ENCODE results near the gene MUC5AC.

Gene MUC5AC

DNA sequence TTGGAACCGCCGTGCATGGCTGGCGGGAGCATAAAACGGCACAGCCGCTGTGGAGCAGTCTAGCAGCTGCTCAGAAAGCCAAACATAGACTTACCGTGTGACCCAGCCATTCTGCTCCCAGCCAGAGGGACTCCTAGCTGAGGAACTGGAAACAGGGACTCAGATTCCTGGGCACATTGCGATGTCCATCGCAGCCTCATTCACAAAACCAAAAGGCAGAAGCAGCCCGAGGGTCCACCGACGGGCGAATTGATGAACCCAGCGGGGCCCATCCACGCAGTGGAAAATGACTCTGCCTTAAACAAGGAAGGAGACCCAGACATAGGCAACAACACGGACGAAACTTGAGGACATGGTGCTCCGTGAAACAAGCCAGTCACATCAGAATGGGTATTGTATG, 59.4 kb downstream of the MUC5AC start:
- no peak for DNase-seq

DNA sequence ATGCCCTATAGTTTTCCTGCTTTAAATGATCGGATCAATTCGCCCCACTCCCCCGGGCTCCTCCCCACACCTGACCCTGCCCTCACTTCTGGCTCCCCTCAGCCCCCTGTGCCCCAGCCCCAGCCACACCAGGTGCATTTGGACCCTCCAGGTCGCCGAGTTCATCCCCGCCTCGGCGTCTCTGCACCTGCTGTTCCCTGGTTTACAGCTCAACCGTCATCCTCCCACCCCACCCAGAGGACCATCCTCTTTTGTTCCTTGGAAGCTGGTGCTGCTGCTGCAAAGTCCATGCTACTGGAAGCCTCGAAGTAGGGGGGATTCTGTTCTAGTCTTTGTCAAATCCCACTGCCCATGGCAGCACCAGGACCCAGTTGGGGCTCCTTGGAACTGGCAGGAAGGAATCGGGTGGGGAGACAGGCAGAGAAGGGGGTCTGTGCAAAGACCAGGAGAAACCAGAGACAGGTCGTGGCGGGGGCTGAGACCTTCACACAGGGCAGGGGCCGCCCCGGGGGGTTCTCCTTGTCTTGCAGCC, 60.6 kb downstream of the MUC5AC start:
- DNase-seq: no peak

DNA sequence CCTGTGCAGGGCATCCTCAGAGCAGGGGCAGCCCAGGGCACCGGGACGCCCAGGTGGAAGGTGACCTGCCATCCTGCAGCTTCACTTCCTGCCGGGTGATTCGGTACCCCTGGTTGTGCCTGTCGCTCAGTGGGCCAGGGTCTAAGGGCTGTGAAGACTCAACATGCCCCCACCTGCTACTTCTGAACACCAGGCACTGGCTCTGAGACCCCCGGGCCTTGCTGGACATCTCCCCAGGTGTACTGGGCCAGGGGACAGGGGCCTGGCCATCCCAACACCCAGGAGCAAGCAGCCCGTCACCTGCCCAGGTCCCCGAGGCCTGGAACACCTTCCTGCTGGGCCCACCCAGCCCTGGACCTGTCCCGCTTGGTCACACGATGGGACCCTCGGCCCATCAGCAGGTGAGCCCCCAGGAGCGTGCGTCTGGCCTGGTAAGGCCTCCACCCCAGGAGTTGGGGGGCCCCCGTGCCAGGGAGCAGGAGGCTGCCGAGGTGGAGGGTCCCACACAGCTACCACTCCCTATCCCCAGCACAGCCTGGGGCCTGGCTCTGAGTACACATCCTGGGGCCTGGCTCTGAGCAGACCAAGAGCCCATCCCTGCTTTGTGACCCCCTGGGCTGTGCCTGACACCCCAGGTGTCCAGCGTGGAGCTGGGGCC, 61.2 kb downstream of the MUC5AC start:
- DNase-seq: no peak

DNA sequence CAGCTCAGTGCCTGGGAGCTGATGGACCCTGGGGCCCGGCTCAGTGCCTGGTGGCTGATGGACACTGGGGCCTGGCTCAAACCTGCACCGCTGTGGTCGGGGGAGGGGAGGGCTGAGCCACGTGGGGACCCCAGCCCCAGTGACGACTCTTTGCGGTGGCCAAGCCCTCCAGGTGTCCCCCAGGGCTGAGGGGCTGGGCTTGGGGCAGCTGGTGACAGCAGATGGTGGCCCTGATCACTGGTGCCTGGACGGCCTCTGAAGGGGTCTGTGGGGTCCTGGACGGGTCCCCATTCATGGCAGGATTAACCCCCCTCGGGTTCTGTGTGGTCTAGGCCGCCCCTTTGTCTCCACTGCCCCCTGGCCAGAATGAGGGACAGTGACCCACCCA, 61.7 kb downstream of the MUC5AC start:
- DNase-seq: no peak

DNA sequence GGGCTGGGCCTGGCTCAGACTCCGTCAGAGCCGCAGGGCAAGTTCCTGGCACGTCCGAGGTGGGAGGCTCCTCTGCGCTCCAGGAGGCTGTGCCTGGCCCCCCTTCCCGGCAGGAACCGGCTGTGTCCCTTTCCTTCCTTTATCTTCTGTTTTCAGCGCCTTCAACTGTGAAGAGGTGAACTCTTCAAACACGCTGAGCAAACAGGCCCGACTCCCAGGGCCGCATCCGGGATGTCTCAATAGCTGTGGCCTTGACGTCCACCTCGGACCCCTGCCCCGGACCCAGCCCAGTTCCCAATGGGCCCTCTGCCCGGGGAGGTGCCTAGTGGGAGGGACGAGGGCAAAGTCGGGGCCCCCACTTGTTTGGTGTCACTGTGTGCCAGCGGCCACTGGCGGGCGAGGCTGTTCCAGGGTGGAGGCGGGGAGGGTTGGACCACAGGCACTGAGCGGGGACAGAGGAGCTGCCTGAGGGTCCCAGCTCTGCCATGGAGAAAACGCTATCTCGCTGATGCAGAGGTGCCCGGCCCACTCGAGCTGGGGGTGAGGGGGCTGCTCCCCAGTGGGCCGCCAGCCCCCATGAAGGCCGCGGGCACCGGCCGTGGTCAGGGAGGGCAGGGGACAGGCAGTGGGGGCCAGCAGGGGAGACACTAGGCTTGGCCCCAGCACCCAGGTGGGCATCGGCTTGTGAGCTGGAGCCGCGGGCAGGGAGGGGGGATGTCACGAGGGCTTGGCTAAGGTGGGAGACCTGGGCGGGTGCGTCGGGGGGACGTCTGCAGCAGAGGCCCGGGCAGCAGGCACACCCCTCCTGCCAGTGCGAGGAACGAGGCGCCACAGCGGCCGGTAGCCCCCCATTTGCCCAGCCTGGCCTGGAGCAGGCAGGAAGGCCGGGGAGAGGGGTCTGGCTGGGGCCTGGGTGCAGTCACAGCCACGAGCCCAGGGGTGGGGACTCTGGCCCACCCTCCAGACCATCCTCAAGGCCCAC, 62.4 kb downstream of the MUC5AC start:
- DNase-seq: no peak

DNA sequence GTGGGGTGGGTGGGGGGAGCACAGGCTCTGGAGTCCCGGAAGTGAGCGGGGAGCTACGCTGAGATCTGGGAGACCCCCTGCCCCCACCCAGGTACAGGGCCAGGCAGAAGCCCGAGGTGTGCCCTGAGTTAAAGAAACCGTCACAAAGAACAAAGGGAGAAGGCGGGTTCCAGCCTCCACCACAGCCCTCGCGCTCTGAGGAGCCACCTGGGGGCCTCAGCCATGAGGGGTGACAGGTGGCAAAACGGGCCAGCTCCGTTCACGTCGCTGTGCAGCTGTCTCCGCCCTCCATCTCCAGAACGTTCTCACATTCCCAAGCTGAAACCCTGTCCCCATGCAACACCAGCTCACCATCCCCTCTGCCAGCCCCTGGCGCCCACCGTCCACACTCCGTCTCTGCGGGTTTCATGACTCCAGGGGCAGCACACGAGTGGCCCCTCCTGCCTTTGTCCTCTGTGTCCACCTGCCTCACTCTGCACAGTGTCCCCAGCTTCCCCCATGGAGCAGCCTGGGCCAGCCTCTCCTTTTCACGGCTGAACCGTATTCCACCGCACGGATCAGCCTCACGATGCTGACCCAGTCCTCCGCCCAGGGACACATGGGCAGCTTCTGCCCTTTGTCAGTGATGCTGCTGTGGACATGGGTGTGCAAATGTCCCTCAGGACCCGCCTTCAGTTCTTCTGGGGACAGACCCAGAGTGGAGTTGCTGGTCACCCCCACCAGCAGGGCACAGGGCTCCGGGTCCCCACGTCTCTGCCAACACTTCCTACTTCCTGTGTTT, 63.4 kb downstream of the MUC5AC start:
- DNase-seq: no peak

DNA sequence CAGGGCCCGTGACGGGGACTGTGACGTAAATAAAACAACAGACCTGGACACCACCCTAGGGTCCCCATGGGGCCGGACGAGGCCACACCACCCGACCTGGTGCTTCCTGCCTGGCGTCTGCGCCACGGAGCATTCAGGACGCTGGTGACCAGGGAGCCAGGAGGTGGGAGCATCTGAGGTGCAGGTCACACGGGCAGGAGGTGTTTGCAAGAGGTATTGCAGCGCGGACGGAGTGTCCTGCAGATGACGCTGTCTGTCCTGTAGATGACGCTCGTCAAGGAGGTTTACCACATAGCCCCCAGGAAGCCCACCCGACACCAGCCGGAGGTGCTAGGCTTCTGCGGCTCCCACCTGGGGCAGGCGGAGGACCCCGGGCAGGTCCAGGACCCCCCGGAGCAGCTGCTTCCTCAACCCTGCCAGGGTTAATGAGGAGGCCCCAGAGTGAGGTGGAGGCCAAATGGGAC, 64.1 kb downstream of the MUC5AC start:
- DNase-seq: no peak

DNA sequence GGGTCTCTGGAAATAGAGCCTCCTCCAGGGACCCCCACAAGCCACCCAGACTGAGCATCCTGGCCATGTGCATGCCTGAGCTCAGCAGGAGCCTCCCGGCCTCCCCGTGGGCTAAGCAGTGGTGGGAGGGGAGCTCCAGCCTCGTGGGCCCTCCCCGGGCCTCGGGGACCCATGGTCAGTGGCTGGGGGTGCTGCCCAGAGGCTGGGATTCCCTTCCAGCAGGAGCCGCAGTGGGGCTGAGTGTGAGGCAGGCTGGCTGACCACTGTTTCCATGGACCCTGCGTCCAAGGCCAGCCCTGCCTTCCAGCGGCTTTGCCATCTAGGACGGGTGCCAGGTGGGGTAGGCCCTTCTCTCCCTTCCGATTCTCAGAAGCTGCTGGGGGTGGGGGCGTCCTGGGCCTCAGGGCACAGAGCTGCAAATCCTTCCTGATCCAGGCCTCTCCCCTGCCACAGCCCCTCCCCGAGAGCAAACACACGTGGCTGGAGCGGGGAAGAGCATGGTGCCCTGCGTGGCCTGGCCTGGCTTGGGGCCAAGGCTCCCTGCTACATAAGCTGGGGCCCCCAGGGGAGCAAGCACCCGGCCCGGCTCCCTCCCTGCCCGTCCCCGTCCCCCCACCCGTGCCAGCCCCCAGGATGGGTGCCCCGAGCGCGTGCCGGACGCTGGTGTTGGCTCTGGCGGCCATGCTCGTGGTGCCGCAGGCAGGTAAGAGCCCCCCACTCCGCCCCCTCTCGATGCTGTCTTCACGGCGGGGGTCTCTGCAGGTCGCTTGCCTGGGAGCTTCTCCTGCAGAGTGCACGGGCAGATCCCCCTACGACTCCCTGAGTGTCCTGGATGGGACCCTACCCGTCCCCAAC, 65.0 kb downstream of the MUC5AC start, which contains the start of gene MUC5B:
Gene MUC5B, plus strand, starts transcription at position 576 of the 855 bp plus-strand sequence. Its CDS starts 58 bp downstream, at position 634.
- DNase-seq: no peak

DNA sequence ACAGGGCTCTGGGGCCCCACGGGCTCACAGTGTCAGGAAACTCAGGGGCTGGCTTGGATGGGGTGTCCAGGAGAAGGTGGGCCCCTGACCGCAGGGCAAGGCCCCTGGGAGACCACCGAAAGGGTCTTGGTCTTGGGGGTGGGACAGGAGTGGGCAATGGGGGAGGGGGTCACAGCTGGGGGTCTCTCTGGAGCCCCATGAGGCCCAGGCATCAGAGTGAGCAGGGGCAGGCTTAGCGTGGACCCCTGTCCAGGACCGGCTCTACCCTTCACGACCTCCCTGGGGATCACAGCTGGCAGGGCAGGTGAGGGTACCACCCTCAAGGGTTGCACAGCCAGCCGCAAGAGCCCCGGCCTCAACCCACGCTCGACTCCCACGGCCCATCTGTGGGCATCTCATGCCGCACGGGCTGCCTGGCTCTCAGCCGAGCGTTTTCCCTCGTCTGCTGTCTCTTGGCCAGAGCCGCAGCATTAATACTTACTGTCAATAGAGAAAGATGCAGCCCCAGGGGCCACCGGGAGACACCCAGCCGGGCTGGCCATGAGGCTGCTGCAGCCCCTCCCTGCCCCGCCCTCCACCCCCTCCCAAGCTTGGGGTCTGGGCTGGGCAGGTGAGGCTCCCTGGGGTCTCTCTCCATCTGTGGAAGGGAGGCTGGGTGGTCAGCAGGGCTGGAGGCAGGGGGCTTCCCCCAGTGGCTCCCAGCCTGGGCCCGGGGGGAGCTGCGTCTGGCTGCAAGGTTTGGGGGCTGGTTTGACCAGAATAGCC, 65.8 kb downstream of the MUC5AC start:
- no peak for DNase-seq

DNA sequence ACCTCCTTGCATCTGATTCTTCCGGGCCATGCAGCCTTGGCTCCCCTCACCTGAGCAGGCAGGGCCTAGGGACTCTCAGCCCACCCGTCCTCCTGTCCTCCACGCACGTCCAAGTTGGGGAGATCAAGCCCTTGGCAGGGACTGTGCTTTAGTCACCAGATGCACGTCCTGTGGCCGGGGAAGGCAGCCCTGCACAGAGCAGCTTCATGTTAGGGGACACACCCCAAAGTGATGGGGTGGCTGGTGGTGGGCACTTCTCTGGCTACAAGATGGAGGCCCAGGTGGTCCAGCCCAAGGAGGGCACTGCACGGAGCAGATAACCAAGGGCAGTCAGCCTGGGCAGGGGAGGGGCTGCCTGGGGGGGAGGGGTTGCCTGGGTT, 66.3 kb downstream of the MUC5AC start:
- DNase-seq: no peak

DNA sequence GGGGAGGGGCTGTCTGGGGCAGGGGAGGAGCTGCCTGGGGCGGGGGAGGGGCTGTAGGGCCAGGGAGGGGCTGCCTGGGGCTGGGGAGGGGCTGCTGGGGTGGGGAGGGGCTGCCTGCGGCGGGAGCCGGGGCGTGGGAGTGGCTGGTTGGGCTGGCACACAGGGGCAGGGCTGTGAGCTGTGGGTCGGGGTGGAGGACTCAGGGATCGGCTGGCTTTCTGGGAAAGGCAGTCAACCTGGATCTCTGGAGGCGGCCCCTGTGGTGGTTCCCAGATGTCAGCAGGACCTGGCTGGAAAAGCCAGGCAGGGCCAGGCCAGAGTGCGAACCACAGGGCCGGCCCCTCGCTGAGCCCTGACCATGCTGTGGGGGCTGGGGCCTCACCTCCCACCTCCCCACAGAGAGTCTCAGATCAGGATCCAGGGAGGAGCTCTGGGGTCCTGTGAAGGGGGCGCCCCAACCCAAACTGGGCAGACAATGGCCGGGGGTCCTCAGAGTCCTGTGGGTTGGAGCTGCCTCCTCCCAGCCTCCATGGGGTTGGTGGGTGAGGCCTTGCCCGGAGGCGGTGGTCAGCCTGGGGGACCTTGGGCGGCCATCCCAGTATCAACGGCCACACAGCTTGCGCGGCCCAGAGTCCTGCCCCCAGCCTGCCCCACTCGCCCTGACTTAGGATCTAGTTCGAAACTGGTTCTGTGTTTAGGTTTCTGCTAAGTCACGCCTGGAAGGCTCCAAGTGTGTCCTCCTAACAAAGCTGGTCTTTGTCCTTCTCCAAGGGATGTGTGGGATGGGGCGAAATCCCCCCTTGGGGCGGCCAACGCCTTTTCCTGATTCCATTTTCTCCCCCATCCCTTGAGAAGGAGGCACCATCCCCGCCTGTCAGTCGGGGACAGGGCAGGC, 67.0 kb downstream of the MUC5AC start:
- no peak for DNase-seq

DNA sequence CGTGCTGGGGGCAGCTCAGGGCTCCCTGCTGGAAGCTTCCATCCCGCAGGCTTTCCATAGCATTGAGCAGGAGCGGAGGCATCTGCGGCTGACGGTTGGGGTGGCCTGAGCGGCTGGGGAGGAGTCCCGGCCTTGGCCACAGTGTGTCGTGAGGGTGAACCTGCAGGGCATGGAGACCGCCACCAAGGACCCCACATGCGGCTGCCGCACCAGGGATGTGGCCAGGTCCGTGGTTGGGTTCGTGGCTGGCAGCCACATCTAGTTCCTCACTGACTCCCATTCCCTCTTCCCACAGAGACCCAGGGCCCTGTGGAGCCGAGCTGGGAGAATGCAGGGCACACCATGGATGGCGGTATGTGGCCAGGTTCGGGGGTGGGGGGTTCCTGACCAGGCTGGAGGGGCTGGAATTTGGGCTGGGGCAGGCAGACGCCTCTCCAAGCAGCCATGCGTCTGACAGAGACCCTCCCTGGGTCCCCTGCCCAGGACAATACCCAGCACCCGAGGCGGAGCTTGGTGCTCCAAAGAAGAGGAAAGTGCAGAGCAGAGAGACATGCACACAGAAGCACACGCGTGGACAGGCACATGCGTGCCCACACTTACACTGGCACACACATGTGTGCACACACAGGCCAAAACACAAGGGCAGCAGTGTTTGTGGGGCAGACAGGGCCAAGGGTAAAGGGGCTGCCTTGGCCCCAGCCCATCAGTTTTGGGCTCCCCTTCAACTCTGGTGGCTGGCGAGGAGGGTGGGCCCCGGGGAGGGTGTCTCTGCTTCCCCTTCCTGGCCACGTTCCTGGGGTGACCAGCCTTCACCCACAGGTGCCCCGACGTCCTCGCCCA, 67.9 kb downstream of the MUC5AC start:
- DNase-seq: no peak

DNA sequence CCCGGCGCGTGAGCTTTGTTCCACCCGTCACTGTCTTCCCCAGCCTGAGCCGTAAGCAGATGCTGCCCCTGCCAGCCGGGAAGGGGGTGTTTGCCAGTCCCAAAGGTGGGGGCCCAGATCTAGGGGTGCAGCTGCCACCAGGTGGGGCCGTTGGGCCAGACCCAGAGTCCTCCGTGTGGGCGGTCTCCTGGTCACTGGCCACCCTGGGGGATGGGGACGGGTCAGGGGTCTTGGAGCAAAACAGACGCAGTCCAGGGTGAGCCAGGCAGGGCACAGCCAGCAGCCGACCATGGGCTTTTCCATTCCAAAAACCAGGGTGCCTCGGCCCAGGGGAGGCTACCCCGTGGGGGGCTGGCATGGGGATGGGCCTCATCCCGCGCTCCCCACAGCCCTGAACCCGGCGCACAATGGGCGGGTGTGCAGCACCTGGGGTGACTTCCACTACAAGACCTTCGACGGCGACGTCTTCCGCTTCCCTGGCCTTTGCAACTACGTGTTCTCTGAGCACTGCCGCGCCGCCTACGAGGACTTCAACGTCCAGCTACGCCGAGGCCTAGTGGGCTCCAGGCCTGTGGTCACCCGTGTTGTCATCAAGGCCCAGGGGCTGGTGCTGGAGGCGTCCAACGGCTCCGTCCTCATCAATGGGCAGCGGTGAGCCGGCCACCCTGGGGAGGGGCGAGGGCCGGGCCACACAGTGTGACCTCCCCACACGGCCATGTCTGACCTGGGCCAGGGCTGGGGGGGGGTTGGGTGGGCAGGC, 68.7 kb downstream of the MUC5AC start:
- no peak for DNase-seq

DNA sequence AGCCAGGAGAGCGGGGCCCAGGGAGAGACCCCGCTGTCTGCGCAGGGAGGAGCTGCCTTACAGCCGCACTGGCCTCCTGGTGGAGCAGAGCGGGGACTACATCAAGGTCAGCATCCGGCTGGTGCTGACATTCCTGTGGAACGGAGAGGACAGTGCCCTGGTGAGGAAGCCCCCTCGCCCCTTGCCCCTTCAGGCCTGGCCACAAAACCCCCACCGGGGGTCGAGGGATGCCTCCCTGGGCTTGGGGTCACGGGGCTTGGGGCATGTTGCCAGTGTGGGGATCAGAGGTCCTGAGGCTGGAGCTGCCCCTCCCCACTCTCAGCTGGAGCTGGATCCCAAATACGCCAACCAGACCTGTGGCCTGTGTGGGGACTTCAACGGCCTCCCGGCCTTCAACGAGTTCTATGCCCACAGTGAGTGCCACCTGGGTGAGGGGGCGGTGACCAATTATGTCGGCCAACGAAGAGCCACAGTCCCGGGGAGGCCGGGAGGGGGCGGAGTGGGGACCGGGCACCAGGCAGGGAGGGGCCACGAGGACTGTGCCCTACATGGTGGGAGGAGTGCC, 69.3 kb downstream of the MUC5AC start:
- no peak for DNase-seq

DNA sequence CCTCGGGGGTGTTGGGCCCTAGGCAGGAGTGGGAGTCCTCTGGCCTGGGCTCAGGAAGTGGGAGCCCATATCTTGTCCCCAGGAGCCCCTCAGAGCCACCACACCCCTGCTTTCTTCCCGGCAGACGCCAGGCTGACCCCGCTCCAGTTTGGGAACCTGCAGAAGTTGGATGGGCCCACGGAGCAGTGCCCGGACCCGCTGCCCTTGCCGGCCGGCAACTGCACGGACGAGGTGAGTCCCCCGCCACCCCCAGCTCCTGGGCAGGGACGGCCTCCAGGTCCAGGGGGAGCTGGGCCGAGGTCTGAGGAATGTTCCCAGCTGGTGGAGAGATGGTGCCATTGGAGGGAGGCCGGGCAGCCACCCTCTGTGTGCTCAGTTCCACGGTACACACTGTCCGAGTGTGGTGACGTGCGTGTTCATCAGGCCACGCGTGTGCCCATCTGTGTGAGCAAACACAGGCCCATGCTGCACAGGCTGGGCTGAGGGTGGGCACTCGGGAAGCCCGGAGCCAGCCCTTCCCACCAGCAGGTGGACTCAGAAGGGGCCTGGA, 69.9 kb downstream of the MUC5AC start:
- DNase-seq: no peak

DNA sequence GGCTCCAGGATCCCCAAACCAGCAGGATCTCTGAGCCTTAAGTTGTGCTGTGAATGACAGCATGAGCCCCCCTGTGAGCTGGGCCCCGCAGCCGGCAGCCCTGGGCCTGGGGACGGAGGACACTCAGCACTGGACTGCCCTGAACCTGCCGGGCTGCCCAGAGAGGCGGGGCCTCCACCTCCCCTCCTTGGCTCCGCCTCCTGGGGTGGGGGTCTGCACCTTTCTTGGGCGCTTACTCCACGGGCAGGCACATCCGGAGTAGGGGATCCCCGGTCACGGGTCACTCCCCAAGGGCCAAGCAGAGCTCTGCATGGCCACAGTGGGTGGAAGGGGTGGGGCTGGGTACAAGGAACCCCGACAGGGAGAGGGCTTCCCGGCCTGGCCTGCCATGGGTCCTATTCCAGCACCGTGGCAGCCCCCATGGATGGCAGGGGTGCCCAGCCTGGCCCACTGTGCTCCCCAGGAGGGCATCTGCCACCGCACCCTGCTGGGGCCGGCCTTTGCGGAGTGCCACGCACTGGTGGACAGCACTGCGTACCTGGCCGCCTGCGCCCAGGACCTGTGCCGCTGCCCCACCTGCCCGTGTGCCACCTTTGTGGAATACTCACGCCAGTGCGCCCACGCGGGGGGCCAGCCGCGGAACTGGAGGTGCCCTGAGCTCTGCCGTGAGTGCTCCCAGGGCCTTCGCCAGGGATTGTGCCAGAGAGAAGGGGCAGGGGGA, 70.5 kb downstream of the MUC5AC start:
- no peak for DNase-seq

DNA sequence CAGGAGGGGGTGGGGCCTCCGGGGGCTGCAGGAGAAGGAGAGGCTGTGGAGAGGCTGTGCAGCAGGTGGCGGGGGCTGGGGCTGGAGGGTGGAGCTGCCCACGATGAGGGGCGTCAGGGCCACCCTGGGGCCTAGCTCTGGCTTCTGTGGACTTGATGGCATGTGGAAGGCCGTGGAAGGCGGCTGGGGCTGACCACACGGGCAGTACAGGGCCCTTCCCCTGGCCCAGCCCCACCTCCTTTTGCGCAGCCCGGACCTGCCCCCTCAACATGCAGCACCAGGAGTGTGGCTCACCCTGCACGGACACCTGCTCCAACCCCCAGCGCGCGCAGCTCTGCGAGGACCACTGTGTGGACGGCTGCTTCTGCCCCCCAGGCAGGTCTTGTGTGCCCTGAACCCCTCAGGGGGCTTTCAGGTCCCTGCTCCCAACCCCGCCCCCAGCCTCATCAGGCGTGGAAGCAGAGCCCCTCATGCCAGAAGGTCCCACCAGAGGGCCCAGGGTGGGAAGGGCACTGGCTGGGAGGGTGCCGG, 71.2 kb downstream of the MUC5AC start:
- no peak for DNase-seq

Measured in hematopoietic multipotent progenitor cell treated with erythropoietin and hydrocortisone succinate and interleukin-3 and kit ligand, for 4 days (in vitro differentiated cells).